Activated CD8-positive, alpha-beta memory T cell treated with anti-CD3 and anti-CD28 coated beads for 48 hours (primary cell): ENCODE results near the gene PRG2.
"Not testable (repeated sequence)": the region's sequence is repeated elsewhere in the genome, so short reads cannot be mapped to it uniquely, and the experiment has no call there.

ENCODE experiments used
- DNase-seq, 3 experiments: peaks; one replicate each; pipeline ENCODE4 v3.0.0-alpha.2; 2020; ENCODE audit warnings: low read depth in 2 of 3, low spot score in 2 of 3

PRG2 gene

DNA sequence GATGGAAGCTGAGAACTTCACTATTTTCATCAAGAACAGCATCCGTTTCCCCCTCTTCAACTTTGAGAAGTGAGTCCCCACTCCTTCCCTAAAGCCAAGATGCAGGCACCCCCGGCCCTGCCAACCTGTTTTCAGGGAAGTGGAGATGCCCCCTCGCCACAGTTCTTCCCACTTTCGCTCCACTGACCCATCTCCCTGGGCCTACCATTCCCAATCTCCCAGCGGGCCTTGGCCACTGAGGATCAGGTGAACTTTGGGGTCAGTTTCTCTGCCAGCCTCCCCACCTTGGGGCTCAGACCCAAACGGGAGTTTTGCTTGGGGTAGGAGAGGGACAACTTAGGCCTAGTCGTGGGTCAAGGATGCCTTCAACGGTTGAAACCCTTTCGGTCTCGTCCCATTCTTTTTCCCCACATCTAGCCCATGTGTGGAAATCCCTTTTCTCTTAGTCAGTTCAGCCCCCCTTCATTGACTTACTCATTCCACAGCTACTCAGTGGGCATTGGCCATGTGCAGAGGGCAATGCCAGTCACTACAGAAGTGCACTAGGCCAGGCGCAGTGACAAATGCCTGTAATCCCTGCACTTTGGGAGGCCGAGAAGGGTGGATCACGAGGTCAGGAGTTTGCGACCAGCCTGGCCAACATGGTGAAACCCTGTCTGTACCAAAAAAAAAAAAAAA is 41.7 kb downstream of the PRG2 start:
- no peak for DNase-seq

DNA sequence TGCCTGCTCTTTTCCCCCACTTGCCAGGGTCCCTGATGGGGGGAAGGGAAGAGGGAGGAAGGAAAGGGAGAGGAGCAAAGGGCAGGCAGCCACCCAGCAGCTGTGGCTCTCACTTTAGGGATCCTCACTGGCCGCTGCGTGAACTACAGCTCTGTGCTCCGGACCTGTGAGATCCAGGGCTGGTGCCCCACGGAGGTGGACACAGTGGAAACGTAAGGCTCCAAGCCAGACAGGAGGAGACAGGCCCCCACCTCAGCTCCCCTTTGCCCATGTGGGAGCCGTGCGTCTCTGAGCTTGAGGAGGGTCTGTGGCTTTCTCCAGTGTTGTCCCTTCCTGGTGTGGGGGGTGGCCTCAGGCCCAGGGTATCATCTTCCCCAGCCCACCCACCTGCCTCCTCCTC is 42.4 kb downstream of the PRG2 start:
- DNase-seq = no peak

DNA sequence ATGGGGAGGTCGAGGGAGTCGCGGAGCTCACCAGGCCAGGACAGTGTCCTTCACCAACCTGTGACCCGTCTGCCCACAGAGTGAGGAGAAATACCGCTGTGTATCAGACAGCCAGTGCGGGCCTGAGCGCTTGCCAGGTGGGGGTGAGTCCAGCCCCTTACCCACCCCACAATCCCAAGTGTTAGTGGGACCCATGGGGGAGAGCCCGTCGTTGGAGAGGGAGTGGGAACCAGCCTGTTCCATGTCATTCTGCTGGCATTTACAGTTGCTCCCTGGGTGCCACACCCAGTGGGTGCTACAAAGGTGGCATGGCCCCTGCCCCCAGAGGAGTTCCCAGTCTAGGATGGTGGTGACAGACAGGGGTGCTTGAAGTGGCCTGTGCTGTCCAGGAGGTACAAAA is 43.1 kb downstream of the PRG2 start:
- DNase-seq = no peak

DNA sequence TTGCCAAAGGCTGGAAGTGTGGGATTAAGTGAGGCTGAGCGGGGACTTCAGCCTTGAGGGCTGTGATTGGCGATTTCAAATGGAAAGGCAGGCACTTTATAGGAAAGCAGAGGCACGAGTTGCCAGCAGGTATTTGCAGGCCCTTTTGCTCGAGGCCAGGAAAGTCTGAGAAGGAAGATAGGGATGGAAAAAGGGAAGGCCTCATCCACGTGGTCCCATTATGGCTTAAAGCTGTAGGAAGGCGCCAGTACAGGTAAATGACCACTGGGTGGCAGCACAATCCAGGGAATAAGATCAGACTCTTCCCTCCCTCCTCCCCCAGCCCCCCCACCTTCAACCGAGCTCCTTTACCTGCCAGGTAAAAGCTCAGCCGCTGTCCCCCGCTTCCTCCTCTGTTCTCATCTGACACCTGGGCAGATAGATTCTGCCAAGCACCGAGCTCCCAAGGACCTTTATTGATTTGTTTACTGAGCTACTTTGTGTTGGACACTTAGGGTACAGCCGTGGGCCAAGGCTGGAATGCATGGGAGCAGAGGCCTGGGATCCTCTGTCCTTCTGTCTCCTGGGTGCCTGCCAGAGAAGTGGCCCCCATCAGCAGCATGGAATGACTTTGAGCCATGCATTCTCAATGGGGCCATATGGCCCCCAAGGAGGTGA is 44.8 kb downstream of the PRG2 start:
- peak in 1 of 3 experiments; percentile 41 for DNase-seq

DNA sequence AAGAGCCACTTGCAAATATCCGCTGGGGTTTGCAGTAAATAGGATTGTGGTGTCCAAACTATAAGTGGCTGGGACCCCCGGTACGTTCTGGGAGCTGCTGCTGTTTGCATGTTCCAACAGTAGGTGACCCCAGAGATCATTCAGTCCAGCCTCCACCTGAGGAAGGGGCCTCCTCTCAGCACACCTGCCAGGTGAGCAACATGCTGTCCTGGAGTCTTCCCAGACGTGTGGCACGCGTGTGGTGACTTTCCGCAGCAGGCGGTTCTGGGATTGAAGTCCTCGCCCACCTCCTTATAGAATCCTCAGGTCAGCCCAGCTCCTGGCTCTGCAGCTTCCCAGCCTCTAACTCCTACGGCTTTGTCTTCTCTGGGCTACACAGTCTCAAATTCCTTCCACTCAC is 45.6 kb downstream of the PRG2 start:
- DNase-seq = no peak

DNA sequence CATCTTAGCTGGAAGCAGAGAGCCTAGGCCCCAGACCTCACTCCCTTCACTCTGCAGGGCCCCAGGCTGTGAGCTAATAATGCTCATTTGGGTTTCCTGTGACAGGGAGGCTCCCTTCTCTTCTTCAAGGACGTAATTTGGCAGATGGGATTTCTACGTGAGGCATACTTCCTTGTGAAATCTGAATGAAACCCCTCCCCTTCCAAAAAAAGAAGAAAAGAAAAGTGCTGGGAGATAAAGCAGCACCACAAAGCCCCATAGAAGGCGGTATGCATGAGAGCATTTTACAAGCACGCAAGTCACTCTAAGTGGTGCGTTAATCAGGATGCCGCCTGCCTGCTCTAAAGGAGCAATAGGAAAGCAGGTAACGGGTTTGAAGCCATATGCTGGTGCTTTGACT is 46.6 kb downstream of the PRG2 start:
- no peak for DNase-seq

DNA sequence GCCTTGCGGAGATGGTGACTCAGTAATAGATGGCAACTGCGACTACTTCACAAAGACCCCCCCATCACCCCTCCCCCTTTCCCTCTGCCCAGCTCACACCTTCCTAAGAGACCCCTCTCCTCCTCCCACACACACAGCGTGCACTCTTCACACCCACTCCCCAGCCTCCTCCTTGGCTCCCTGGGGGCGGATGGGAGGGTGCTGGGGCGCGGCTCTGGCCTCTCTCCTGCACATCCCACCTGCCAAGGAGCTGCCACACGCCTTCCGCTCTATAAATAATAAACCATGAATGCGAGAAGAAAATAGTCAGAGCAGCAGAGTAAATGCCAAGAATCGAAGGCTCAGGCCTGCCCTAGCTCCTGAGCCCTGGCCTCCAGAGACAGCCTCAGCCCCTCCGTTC is 47.7 kb downstream of the PRG2 start:
- no peak for DNase-seq

DNA sequence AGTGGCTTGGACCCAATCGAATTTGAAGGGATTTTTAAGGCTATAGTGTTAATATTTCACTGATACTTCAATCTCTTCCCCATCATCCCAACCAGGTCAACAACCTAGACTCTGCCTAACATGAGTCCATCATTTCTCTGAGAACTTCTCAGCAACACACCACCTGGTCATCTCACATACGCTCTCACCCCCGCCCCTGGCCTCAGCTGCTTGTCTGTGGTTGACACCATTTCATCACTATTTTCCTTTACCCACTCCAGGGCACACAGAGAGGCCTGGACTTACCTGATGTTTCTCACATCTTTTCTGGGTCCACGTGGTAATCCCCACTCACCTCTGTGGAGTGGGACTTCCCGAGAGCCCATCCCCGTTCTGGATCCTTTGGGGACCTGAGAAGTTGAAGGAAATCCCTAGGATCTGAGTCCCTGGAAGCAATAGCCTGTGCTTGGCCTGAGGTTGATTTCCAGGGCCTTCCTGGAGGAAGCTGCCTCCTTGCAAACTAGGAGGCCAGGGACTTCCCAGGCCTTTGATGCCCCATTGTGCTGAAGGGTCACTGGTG is 49.1 kb downstream of the PRG2 start:
- DNase-seq = no peak

DNA sequence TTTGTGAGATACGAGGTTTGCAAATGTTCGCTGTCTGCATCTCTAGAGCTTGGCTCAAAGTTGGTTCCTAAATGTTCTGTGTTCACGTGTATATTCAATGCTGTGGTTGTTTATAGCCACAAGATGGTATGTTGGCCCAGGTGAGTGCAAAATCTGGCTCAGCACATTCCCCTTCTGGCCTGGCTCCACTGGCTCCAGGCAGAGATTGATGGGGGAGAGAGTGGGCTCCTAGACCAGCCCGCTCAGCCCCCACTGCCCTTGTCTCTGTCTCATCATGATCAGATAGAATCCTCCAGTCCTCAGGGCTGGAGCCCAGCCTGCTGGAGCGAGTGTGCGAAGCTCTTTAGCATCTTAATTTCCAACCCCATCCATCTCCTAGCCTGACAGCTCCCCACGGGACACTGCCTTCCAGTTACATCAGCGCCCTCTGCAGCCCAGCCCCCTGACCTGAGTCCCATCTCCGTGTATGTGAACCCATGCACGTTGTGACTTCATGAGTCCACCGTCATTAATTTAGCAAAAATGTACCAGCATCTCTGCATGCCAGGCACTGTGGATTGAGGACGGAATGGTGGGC is 50.3 kb downstream of the PRG2 start:
- no peak for DNase-seq

DNA sequence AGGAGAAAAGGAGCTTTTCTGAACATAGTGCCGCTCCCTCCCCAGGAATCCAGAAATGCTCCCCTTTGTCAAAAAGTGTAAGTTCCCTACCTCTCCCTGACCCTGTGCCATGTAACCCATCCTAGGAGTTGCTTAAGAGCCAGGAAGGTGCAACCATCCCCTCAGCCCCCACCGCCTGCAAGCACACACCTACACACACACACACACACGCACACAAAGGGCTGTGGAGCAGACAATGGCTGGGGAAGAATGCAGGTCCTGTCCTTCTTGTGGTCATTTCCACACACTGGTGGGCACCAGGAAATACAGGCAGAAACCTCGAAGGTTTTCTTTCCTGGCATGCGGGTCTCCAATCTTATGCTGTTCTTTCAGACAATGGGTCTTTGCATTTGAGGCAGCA is 51.1 kb downstream of the PRG2 start:
- DNase-seq = no peak

DNA sequence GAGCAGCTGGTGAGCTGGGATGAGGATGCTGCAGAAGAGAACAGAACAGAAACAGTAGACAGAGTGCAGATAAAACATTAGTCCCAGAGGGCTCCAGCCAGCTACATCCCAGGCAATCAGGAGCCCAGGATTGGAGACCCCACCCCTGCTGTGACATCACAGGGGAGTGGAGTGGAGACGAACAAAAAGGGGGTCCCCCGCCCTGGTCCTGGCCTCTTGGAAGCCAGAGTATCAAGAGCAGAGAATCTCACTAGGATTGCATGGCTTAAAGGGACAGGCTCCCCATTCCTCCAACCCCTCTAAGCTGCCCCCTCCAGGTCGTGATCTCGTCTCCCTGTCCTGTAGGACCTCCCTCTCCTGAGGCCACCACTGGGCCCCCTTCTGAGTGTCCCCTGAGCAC is 52.3 kb downstream of the PRG2 start, which contains the start of gene P2RX3:
P2RX3 (plus strand) TSS at position 211 of the 400 bp plus-strand sequence. CDS start 199 bp downstream, outside the sequence.
- no peak for DNase-seq

DNA sequence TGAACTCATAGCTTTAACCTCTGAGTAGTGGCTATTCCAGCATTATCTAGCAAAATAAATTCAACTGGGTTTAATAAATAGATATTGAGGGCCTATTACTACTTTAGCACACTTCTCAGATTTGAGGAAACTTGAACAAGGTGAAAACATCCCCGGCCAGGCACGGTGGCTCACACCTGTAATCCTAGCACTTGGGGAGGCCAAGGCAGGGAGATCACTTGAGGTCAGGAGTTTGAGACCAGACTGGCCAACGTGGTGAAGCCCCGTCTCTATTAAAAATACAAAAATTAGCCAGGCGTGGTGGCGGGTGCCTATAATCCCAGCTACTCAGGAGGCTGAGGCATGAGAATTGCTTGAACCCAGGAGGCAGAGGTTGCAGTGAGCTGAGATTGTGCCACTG is 53.6 kb downstream of the PRG2 start:
- DNase-seq = not testable (repeated sequence)
